H1 (cell line): Measurements from ENCODE around the gene FASTK. TPM values are rescaled to one million over a fixed set of nuclear protein-coding genes. Genes with fewer than 3 reads are reported as not detected.

ENCODE experiments used
- CHD1 ChIP-seq: IDR thresholded peaks from 2 replicates; pipeline ENCODE4 v1.6.1; 2012; ENCODE audit warnings: low read depth, low read length, improper control_type of control experiment
- CHD7 ChIP-seq: fragments of 300-600 bp; sonication (generic); IDR thresholded peaks from 2 replicates; pipeline ENCODE4 v1.7.1; 2012; ENCODE audit warnings: low read length, moderate library complexity, mild to moderate bottlenecking, inconsistent platforms; ENCODE audit not compliant: insufficient replicate concordance
- MAFK ChIP-seq: IDR thresholded peaks from 2 replicates; pipeline ENCODE4 v1.6.1; 2012; ENCODE audit warnings: low read depth, mild to moderate bottlenecking, improper control_type of control experiment, low read length
- NRF1 ChIP-seq: IDR thresholded peaks from 2 replicates; pipeline ENCODE4 v1.6.1; 2011; ENCODE audit warnings: mild to moderate bottlenecking, low read depth, low read length, improper control_type of control experiment
- POLR2A ChIP-seq, 2 experiments: IDR thresholded peaks; 1 replicate in 1 of 2; 2 replicates in 1 of 2; pipeline ENCODE4 v1.6.1; 2011; ENCODE audit warnings: low read depth in 2 of 2, low read length in 2 of 2, mild to moderate bottlenecking in 2 of 2; ENCODE audit errors: control extremely low read depth in 1 of 2
- RBBP5 ChIP-seq: IDR thresholded peaks from 2 replicates; pipeline ENCODE4 v1.7.1; 2012; ENCODE audit warnings: low read depth, mild to moderate bottlenecking, inconsistent platforms, low read length, moderate library complexity, borderline replicate concordance
- RFX5 ChIP-seq: IDR thresholded peaks from 2 replicates; pipeline ENCODE4 v1.6.1; 2011; ENCODE audit warnings: low read depth, low read length, improper control_type of control experiment, borderline replicate concordance
- SP2 ChIP-seq: IDR thresholded peaks from 2 replicates; pipeline ENCODE4 v1.6.1; 2012; ENCODE audit warnings: mild to moderate bottlenecking, low read length, inconsistent platforms
- SP4 ChIP-seq: IDR thresholded peaks from 2 replicates; pipeline ENCODE4 v1.6.1; 2012; ENCODE audit warnings: low read length, inconsistent platforms
- SUZ12 ChIP-seq: fragments of 200-600 bp; sonication (generic); IDR thresholded peaks from 2 replicates; pipeline ENCODE4 v1.6.1; 2012; ENCODE audit warnings: mild to moderate bottlenecking, inconsistent platforms, low read length, moderate library complexity, mixed read lengths
- USF2 ChIP-seq: IDR thresholded peaks from 2 replicates; pipeline ENCODE4 v1.6.1; 2011; ENCODE audit warnings: low read length, improper control_type of control experiment
- YY1 ChIP-seq: IDR thresholded peaks from 2 replicates; pipeline ENCODE4 v1.6.1; 2011; ENCODE audit warnings: low read depth, mild to moderate bottlenecking, low read length
- polyA plus RNA-seq, 7 experiments: library from polyadenylated mRNA; depleted of rRNA in 3 of 7; stranded (reverse) in 5 of 7; unstranded in 2 of 7; fragments of >200 nt in 5 of 7; fragments of 200-250 nt in 2 of 7; gene quantifications; 1 replicate in 5 of 7; 2 replicates in 1 of 7; 4 replicates in 1 of 7; pipeline versions ENCODE4 v1.2.1 to v1.2.3, GENCODE V29; 2011 to 2013; ENCODE audit warnings: missing spikeins in 2 of 7, mixed read lengths in 2 of 7
- total RNA-seq: library from RNA; stranded (reverse); fragmentation: NEBNext Ultra II Directional; extraction: Animal tissue kit (Norgen Biotek cat#: 25700); gene quantifications from 2 replicates; pipeline ENCODE4 v1.2.1, GENCODE V29; 2021

Gene FASTK
- total and polyA plus RNA-seq, 2 of the 8 experiments (the other 6 are each of a cell fraction or from before 2014, with no cell fraction given) = 39.4 to 84.0 TPM

- TF ChIP-seq CHD7 (no peak), CHD1 (no peak), SP4 (no peak), MAFK (no peak), USF2 (no peak), RBBP5 (no peak), SP2 (no peak), POLR2A (IDR thresholded peaks at IDR 0.05; ENCODE audit: control extremely low read depth in 1 of 2, low read depth in 2 of 2, low read length in 2 of 2) (no peak), RFX5 (no peak), SUZ12 (0 out of 2 replicates have a peak, but pooled peaks have one; percentile 15), NRF1 (no peak), YY1 (0 out of 2 replicates have a peak, but pooled peaks have one; percentile 58)
Measured at GRCh38 chr7:151051108-151051507, 29.5 kb downstream of the FASTK start (continued).
